Lung (tissue), 12 donors: ENCODE results near the gene PTPRN2. TPM values are rescaled to one million over a fixed set of nuclear protein-coding genes. Genes with fewer than 3 reads are reported as not detected.

Experiments
- ATAC-seq: fragments of 200-7000 bp; cut with Tn5 transposase; one replicate; pipeline ENCODE4 v1.9.1; 2020; ENCODE audit warnings: moderate number of reproducible peaks; ENCODE audit not compliant: insufficient read depth, low FRiP score
- DNase-seq, 3 donors: peaks; one replicate each; pipeline ENCODE4 v3.0.0-alpha.2; 2013 to 2017
- H3K27ac ChIP-seq, 2 donors: one replicate each; pipeline ENCODE4 v1.5.1; 2013; ENCODE audit warnings: mild to moderate bottlenecking in 2 of 2, moderate library complexity in 2 of 2, control low read depth in 1 of 2, inconsistent platforms in 1 of 2, low read depth in 1 of 2, low read length in 1 of 2
- H3K27me3 ChIP-seq, 3 donors: one replicate each; pipeline ENCODE4 v1.5.1; 2013; ENCODE audit warnings: low read length in 2 of 3; ENCODE audit not compliant: control insufficient read depth in 3 of 3, insufficient read depth in 3 of 3
- H3K36me3 ChIP-seq, 4 donors: one replicate each; pipeline ENCODE4 v1.5.1; 2013; ENCODE audit warnings: low read length in 4 of 4, mild to moderate bottlenecking in 1 of 4, moderate library complexity in 1 of 4; ENCODE audit not compliant: control insufficient read depth in 4 of 4, insufficient read depth in 4 of 4
- H3K4me1 ChIP-seq, 5 donors: one replicate each; pipeline ENCODE4 v1.5.1; 2013; ENCODE audit warnings: low read length in 5 of 5, mild to moderate bottlenecking in 2 of 5, moderate library complexity in 1 of 5; ENCODE audit not compliant: control insufficient read depth in 5 of 5, insufficient read depth in 5 of 5
- H3K4me3 ChIP-seq: one replicate; pipeline ENCODE4 v1.5.1; 2013; ENCODE audit warnings: mild to moderate bottlenecking, control low read depth, moderate library complexity
- H3K9ac ChIP-seq, 2 donors: one replicate each; pipeline ENCODE4 v1.5.1; 2013; ENCODE audit warnings: low read length in 2 of 2, control low read depth in 1 of 2; ENCODE audit not compliant: insufficient read depth in 1 of 2
- H3K9me3 ChIP-seq, 4 donors: one replicate each; pipeline ENCODE4 v1.5.1; 2013; ENCODE audit warnings: low read length in 3 of 4, mild to moderate bottlenecking in 1 of 4, moderate library complexity in 1 of 4; ENCODE audit not compliant: control insufficient read depth in 4 of 4, insufficient read depth in 3 of 4
- CTCF ChIP-seq: IDR thresholded peaks from 2 replicates; pipeline ENCODE4 v1.5.1; 2012; ENCODE audit warnings: mild to moderate bottlenecking; ENCODE audit errors: control extremely low read depth, extremely low read depth
- WGBS, 2 donors: extraction: QIAGEN DNeasy Blood & Tissue Kit; methylation state at CpG; one replicate each; pipeline ENCODE4 v1.1.7; 2013; 5-methylcytosine and 5-hydroxymethylcytosine counted together
- polyA plus RNA-seq, 2 donors: library from polyadenylated mRNA; stranded (reverse); fragments of 200-250 nt; gene quantifications; one replicate each; pipeline ENCODE4 v1.2.1, GENCODE V29; 2013
- total RNA-seq, 2 donors: library from RNA; depleted of rRNA in 1 of 2; stranded (reverse); fragments of >200 nt in 1 of 2; gene quantifications; one replicate each; pipeline ENCODE4 v1.2.1, GENCODE V29; 2014 to 2021
- donor health status: control.
- donor health status: control.
- donor health status: Bipolar disorder and iron deficiency.
- donor health status: healthy.
- donor health status: DM: yes; HTN: yes; CAD: no.

Gene PTPRN2
- total and polyA plus RNA-seq, 4 donors = 2.1 to 7.4 (median 4.4) TPM

DNA sequence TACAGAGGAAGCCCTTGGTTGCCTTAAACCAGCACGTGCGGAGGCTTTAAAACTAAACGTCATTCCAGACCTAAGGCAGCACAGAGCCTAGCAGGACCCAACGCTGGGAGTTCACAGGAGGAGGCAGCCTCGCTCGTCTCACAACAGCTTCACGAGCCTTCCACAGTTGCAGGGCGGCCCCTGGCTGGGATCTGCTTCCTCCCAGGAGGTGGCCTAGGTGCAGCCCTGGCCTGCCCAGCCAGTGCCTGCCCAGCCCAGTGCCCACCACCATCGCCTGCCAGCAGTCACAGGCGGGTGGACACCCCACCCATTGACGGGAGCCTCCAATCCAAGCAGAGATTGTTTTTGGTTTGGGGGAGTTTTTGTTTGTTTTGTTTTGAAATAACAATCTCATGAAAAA, 96.5 kb downstream of the PTPRN2 start:
- Histone ChIP-seq H3K27ac (no peak overlapping the region), H3K9ac (no peak overlapping the region), H3K27me3 (peaks cover 0 to 9% (median 0%) of the 10 kb centered on the region in 3 donors), H3K36me3 (no peaks in the 10 kb centered on the region), H3K4me3 (no peak overlapping the region), H3K4me1 (peaks cover 0 to 6% (median 0%) of the 10 kb centered on the region in 5 donors), H3K9me3 (peaks cover 0 to 2% (median 0%) of the 10 kb centered on the region in 4 donors)
- DNase-seq (no peak), ATAC-seq (no peak)
- 83 to 84% methylated on average over 11 of the region's 11 CpGs for WGBS, 2 donors
- no peak for TF ChIP-seq CTCF

DNA sequence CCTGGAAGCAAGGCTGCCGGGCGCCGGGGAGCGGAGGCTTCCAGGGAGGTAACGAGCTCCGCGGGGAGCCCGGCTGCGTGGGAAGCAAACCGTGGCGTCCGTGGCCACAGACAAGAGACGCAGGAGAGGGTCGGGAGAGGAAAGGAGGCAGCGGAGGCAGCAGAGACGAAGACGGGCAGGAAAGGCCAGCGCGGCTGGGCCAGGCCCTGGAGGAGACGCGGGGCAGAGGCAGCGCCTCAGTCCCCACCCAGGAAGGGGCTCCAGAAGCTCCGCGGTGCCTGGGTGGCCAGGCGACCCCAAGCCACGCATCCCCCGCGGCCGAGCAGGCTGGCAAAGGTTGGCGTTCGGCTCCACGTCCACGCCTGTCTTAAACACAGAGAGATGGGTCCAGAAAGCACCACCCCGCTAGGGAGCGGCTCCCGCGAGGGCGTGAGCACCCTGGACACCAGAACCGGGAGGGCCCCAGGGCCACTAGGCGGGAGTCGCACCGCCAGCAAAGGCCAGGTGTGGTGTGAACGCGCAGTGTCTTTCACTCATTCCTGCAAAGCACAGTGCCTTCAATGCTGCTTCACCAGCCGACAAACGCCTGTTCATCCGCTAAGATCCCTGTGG, 97.3 kb downstream of the PTPRN2 start:
- no peak overlapping the region for H3K9ac ChIP-seq
- H3K27ac ChIP-seq = no peak overlapping the region
- H3K36me3 ChIP-seq = no peaks in the 10 kb centered on the region
- DNase-seq (no peak), ATAC-seq (no peak)
- 94 to 95% methylated on average over 47 of the region's 47 CpGs for WGBS, 2 donors
- H3K4me1 ChIP-seq = peaks cover 0 to under 1% (median 0%) of the 10 kb centered on the region in 5 donors
- H3K27me3 ChIP-seq = peaks cover 0 to 7% (median 0%) of the 10 kb centered on the region in 3 donors
- peaks cover 0 to 2% (median 0%) of the 10 kb centered on the region in 4 donors for H3K9me3 ChIP-seq
- no peak overlapping the region for H3K4me3 ChIP-seq
- no peak for TF ChIP-seq CTCF

GRCh38 chr7:158489462-158490155, 98.0 kb downstream of the PTPRN2 start:
- WGBS, 2 donors = 91 to 94% methylated on average over 49 to 51 of the region's 51 CpGs
- no peak overlapping the region for H3K27ac ChIP-seq
- H3K4me3 ChIP-seq = no peak overlapping the region
- no peak overlapping the region for H3K9ac ChIP-seq
- no peak for TF ChIP-seq CTCF
- peaks cover 0 to 2% (median 0%) of the 10 kb centered on the region in 4 donors for H3K9me3 ChIP-seq
- DNase-seq (no peak), ATAC-seq (no peak)
- no peaks in the 10 kb centered on the region for H3K36me3 ChIP-seq
- H3K27me3 ChIP-seq = peaks cover 0 to 2% (median 0%) of the 10 kb centered on the region in 3 donors
- H3K4me1 ChIP-seq = no peaks in the 10 kb centered on the region
